ENCODE data around the gene TLE2. TPM values are rescaled to one million over a fixed set of nuclear protein-coding genes. Genes with fewer than 3 reads are reported as not detected.

Gene TLE2
- total and polyA plus RNA-seq, 2 experiments from 2014 or later: 36.2 to 71.1 TPM

DNA sequence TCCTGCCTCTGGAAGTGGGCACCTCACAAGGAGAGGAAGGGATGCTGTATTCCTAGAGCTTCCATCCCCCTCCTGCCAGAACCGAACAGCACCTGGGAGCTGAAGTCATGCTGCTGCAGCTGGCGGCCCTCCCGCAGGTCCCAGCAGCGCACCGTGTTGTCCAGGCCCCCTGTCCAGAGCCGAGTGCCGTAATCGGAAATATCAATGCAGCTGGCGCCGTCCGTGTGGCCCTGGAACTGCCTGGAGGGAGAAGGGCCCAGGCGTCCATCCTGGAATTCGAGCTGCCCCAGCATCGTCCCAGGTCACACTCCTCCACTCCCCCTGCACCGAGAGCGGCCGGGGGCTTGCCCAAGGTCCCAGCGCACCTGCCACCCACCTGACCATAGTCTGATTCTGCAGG lies 23.7 kb downstream of the TLE2 start:
- TF ChIP-seq, protein P1, sequence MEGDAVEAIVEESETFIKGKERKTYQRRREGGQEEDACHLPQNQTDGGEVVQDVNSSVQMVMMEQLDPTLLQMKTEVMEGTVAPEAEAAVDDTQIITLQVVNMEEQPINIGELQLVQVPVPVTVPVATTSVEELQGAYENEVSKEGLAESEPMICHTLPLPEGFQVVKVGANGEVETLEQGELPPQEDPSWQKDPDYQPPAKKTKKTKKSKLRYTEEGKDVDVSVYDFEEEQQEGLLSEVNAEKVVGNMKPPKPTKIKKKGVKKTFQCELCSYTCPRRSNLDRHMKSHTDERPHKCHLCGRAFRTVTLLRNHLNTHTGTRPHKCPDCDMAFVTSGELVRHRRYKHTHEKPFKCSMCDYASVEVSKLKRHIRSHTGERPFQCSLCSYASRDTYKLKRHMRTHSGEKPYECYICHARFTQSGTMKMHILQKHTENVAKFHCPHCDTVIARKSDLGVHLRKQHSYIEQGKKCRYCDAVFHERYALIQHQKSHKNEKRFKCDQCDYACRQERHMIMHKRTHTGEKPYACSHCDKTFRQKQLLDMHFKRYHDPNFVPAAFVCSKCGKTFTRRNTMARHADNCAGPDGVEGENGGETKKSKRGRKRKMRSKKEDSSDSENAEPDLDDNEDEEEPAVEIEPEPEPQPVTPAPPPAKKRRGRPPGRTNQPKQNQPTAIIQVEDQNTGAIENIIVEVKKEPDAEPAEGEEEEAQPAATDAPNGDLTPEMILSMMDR (IDR thresholded peaks at IDR 0.05; ENCODE audit: poor library complexity): no peak
- TF ChIP-seq EZH2phosphoT487 (IDR thresholded peaks at IDR 0.05; ENCODE audit: low read depth, severe bottlenecking, unreplicated experiment): no peak
- Histone ChIP-seq H3K4me2 (no peak overlapping the region), H4K20me1 (ENCODE audit: insufficient read depth, poor library complexity, severe bottlenecking) (no peaks in the 10 kb centered on the region), H3K4me1 (ENCODE audit: insufficient read depth) (no peaks in the 10 kb centered on the region), H3K36me3 (replicated peaks; ENCODE audit: insufficient read depth, low read depth) (no peaks in the 10 kb centered on the region), H3K9me2 (replicated peaks; ENCODE audit: insufficient read depth) (no peaks in the 10 kb centered on the region), H3K4me3 (no peak overlapping the region), H3K9me3 (ENCODE audit: low read depth) (no peaks in the 10 kb centered on the region), H2AFZ (no peak overlapping the region), H3K79me2 (no peaks in the 10 kb centered on the region), H3K27ac (no peak overlapping the region), H3K27me3 (no peaks in the 10 kb centered on the region)
- 91% methylated on average over 18 of the region's 18 CpGs for WGBS (ENCODE audit: low lambda C conversion rate, missing lambda C conversion rate)
- no peak for DNase-seq (ENCODE audit: low spot score)

DNA sequence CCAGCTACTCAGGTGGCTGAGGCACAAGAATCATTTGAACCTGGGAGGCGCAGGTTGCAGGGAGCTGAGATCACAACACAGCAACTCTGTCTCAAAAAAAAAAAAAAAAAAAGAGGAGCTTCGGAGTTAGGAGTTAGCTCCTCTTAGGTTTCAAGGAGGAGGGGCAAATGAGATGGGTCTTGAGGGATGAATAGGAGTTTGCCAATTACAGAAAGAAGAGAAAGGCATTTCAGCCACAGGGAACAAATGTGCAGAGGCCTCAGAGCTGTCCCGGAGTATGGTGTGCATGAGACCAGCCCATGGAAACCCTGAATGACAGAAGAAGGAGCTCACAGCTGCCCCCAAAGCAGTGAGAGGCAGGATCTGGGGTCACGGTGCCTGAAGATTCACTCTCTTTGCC lies 24.6 kb downstream of the TLE2 start:
- Histone ChIP-seq H4K20me1 (ENCODE audit: insufficient read depth, poor library complexity, severe bottlenecking) (no peaks in the 10 kb centered on the region), H3K4me1 (ENCODE audit: insufficient read depth) (no peaks in the 10 kb centered on the region), H3K4me3 (no peak overlapping the region), H3K27me3 (no peaks in the 10 kb centered on the region), H3K9me3 (ENCODE audit: low read depth) (no peaks in the 10 kb centered on the region), H3K79me2 (no peaks in the 10 kb centered on the region), H3K9me2 (replicated peaks; ENCODE audit: insufficient read depth) (no peaks in the 10 kb centered on the region), H3K27ac (no peak overlapping the region), H2AFZ (no peak overlapping the region), H3K36me3 (replicated peaks; ENCODE audit: insufficient read depth, low read depth) (no peaks in the 10 kb centered on the region), H3K4me2 (no peak overlapping the region)
- WGBS (ENCODE audit: low lambda C conversion rate, missing lambda C conversion rate): 85% methylated on average over 4 of the region's 4 CpGs
- no peak for DNase-seq (ENCODE audit: low spot score)
- TF ChIP-seq EZH2 (IDR thresholded peaks at IDR 0.05; ENCODE audit: borderline replicate concordance) (no peak), EZH2phosphoT487 (IDR thresholded peaks at IDR 0.05; ENCODE audit: low read depth, severe bottlenecking, unreplicated experiment) (no peak)
- TF ChIP-seq, protein P1 (IDR thresholded peaks at IDR 0.05; ENCODE audit: poor library complexity): no peak

DNA sequence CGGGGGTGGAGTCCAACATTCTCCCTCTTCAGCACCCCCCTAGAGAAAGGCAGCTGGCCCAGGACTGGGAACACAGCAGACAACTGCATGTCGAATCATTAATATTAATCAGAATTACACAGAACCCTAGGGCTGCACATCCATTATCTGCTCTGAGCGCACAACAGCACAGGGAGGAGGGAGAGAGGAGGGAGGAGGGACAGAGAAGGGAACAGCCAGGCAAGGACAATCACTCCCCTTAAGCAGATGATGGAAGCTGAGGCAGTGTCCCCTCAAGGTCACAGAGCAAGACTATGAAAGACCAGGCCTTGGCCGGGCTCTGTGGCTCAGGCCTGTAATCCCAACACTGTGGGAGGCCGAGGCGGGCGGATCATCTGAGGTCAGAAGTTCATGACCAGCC lies 26.0 kb downstream of the TLE2 start:
- 82% methylated on average over 7 of the region's 7 CpGs for WGBS (ENCODE audit: low lambda C conversion rate, missing lambda C conversion rate)
- H3K9me3 ChIP-seq (ENCODE audit: low read depth): no peaks in the 10 kb centered on the region
- H3K27me3 ChIP-seq: no peaks in the 10 kb centered on the region
- no peak overlapping the region for H3K4me3 ChIP-seq
- H3K4me2 ChIP-seq: no peak overlapping the region
- no peaks in the 10 kb centered on the region for H3K36me3 ChIP-seq (replicated peaks; ENCODE audit: insufficient read depth, low read depth)
- H3K79me2 ChIP-seq: no peaks in the 10 kb centered on the region
- no peaks in the 10 kb centered on the region for H3K4me1 ChIP-seq (ENCODE audit: insufficient read depth)
- DNase-seq (ENCODE audit: low spot score): no peak
- TF ChIP-seq EZH2 (IDR thresholded peaks at IDR 0.05; ENCODE audit: borderline replicate concordance): no peak
- H4K20me1 ChIP-seq (ENCODE audit: insufficient read depth, poor library complexity, severe bottlenecking): no peaks in the 10 kb centered on the region
- H3K9me2 ChIP-seq (replicated peaks; ENCODE audit: insufficient read depth): no peaks in the 10 kb centered on the region
- H3K27ac ChIP-seq: no peak overlapping the region
- H2AFZ ChIP-seq: no peak overlapping the region

DNA sequence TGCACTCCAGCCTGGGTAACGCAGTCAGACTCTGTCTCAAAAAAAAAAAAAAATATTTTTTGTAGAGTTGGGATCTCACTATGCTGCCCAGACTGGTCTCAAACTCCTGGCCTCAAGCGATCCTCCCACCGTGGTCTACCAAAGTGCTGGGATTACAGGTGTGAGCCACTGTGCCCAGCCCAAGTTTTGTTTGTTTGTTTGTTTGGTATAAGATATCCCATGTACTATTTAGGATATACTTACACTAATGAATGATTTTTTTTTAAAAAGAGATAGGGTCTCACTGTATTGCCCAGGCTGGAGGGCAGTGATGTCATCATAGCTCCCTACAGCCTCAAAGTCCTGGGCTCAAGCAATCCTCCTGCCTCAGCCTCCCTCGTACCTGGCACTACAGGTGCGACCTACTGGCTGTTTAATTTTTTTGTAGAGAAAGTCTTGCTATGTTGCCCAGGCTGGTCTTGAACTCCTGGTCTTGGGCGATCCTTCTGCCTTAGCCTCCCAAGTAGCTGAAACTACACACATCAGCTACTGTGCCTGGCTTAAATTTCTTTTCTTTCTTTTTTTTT lies 27.8 kb downstream of the TLE2 start:
- TF ChIP-seq, protein P1 (IDR thresholded peaks at IDR 0.05; ENCODE audit: poor library complexity): no peak
- TF ChIP-seq EZH2 (IDR thresholded peaks at IDR 0.05; ENCODE audit: borderline replicate concordance) (no peak), EZH2phosphoT487 (IDR thresholded peaks at IDR 0.05; ENCODE audit: low read depth, severe bottlenecking, unreplicated experiment) (no peak)
- Histone ChIP-seq H3K9me3 (ENCODE audit: low read depth) (no peaks in the 10 kb centered on the region), H2AFZ (no peak overlapping the region), H4K20me1 (ENCODE audit: insufficient read depth, poor library complexity, severe bottlenecking) (no peaks in the 10 kb centered on the region), H3K9me2 (replicated peaks; ENCODE audit: insufficient read depth) (no peaks in the 10 kb centered on the region), H3K4me2 (no peak overlapping the region), H3K36me3 (replicated peaks; ENCODE audit: insufficient read depth, low read depth) (no peaks in the 10 kb centered on the region), H3K4me3 (no peak overlapping the region), H3K4me1 (ENCODE audit: insufficient read depth) (no peaks in the 10 kb centered on the region), H3K79me2 (no peaks in the 10 kb centered on the region), H3K27ac (no peak overlapping the region), H3K27me3 (no peaks in the 10 kb centered on the region)
- 97% methylated on average over 6 of the region's 6 CpGs for WGBS (ENCODE audit: low lambda C conversion rate, missing lambda C conversion rate)
- no peak for DNase-seq (ENCODE audit: low spot score)
